Cardiac septum (tissue), 1 donor: ENCODE results near the gene NLGN3. TPM values are rescaled to one million over a fixed set of nuclear protein-coding genes. Genes with fewer than 3 reads are reported as not detected.
"Not testable (repeated sequence)": the region's sequence is repeated elsewhere in the genome, so short reads cannot be mapped to it uniquely, and the experiment has no call there.

Experiments used
- DNase-seq: peaks from one replicate; pipeline ENCODE4 v3.0.0-alpha.2; 2020; ENCODE audit warnings: low spot score
- intact Hi-C: fragments of 100-400 bp; cut with DNase I; formaldehyde crosslinking; loops from one replicate; pipeline ENCODE4 v1.14.0; 2022
- total RNA-seq: library from RNA; stranded (reverse); fragmentation: NEBNext Ultra II Directional; extraction: Animal tissue kit (Norgen Biotek cat#: 25700); gene quantifications from one replicate; pipeline ENCODE4 v1.2.1, GENCODE V29; 2021
- donor health status: DM: no; HTN: no; CAD: no.

Gene NLGN3
- total RNA-seq, 1 donor from 2014 or later, result 0.67 TPM

GRCh38 chrX:71166461-71166860 is 21.8 kb downstream of the NLGN3 start:
- intact Hi-C loops, result no loop called here
- no peak for DNase-seq

DNA sequence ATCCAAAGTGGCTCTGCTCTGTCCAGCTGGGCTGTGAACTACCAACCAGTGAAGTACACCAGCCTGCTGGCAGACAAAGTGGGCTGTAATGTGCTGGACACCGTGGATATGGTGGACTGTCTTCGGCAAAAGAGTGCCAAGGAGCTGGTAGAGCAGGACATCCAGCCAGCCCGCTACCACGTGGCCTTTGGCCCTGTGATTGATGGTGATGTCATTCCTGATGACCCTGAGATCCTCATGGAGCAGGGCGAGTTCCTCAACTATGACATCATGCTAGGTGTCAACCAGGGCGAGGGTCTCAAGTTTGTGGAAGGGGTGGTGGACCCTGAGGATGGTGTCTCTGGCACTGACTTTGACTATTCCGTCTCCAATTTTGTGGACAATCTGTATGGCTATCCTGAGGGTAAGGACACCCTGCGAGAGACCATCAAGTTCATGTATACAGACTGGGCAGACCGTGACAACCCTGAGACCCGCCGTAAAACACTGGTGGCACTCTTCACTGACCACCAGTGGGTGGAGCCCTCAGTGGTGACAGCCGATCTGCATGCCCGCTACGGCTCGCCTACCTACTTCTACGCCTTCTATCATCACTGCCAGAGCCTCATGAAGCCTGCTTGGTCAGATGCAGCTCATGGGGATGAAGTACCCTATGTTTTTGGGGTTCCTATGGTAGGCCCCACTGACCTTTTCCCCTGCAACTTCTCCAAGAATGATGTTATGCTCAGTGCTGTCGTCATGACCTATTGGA is 22.6 kb downstream of the NLGN3 start:
- intact Hi-C loops, result no loop called here

GRCh38 chrX:71168134-71168533 is 23.5 kb downstream of the NLGN3 start:
- DNase-seq, result no peak
- intact Hi-C loops, result no loop called here

More for the DNA sequence above, 22.6 kb downstream of the NLGN3 start:
- no peak for DNase-seq

DNA sequence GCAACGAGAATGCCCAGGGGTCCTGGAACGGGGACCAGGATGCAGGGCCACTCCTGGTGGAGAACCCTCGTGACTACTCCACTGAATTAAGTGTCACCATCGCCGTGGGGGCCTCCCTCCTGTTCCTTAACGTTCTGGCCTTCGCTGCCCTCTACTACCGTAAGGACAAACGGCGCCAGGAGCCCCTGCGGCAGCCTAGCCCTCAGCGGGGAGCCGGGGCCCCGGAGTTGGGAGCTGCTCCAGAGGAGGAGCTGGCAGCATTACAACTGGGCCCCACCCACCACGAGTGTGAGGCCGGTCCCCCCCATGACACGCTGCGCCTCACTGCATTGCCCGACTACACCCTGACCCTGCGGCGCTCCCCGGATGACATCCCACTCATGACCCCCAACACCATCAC is 24.9 kb downstream of the NLGN3 start:
- intact Hi-C loops, result no loop called here
- DNase-seq, result no peak

GRCh38 chrX:71170660-71171059 is 26.0 kb downstream of the NLGN3 start:
- intact Hi-C loops, result no loop called here
- no peak for DNase-seq

DNA sequence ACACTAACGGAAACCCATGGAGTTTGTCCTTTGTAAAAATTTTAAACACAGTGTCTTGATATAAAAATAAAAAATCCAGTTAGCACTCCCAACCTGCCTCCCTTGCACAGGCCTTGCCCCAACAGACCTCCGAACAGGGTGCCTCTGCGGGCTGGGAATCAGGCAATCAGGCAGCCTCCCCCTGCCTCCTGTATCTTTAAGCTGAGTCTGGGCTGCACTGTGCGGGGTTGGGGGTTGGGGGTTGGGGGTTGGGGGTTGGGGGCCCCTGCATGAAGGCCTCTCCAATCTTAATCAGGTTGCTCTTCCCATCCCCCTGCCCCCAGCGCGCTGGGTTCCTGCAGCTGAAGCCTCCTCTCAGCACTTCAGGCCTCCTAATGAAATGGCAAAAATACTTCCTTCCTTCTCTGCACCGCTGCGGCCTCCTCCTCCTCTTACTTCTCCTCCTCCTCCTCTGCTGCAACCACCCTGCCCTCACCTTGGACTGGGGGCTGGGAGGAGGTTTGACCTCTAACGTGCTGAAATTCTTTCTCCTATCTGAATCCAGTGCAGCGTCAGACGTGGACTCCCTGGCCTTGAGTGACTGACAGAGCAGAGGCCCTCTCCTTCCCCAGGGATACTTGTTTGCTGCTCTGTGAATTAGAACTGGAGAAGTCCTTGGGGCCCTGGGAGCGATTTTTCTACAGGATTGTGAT is 26.6 kb downstream of the NLGN3 start:
- intact Hi-C loops, result no loop called here
- no peak for DNase-seq

GRCh38 chrX:71173440-71173839 is 28.8 kb downstream of the NLGN3 start:
- no peak for DNase-seq
- intact Hi-C loops, result no loop called here

DNA sequence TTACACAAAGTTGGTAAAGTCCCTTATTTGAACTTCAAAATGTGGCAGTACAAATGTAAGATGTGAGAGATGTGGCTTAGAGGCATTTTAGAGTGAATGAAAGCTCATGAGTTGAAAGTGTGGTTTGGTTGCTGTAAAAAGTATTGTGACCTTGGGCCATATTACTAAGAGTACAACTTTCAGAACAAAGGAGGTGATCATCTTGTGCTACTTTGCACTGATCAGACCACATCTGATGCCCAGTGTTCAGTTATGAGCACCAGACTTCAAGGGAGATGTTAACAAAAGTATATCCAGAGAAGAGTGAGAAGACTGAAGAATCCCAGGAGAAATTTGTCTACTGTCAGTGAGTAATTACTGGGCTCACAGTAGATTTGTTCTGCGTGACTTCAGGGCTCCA is 30.2 kb downstream of the NLGN3 start:
- DNase-seq, result no peak
- intact Hi-C loops, result loop anchor here (5.0 kb wide), 2 partner anchors 202 to 407 kb away; no protein-coding TSS in a partner anchor

DNA sequence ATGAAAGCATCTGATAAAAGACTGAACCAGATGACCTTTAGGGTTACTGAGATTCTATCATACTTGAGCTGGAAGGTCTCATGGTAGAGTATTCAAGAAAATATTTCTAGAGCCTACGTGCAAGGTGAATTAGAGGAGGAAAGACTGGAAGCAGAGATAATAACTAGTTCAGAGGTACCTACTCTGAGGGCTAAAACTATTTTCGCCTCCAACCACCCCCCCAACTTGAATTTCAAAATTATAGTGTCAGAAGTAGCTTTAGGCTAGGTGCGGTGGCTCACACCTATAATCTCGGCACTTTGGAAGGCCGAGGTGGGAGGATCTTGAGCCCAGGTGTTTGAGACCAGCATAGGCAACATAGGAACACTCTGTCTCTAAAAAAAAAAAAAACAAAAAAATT is 30.9 kb downstream of the NLGN3 start:
- no peak for DNase-seq
- intact Hi-C loops, result loop anchor here (5.0 kb wide), 2 partner anchors 203 to 408 kb away; no protein-coding TSS in a partner anchor

GRCh38 chrX:71177327-71177726 is 32.7 kb downstream of the NLGN3 start:
- intact Hi-C loops, result loop anchor here (5.0 kb wide), 2 partner anchors 205 to 410 kb away; no protein-coding TSS in a partner anchor
- no peak for DNase-seq

DNA sequence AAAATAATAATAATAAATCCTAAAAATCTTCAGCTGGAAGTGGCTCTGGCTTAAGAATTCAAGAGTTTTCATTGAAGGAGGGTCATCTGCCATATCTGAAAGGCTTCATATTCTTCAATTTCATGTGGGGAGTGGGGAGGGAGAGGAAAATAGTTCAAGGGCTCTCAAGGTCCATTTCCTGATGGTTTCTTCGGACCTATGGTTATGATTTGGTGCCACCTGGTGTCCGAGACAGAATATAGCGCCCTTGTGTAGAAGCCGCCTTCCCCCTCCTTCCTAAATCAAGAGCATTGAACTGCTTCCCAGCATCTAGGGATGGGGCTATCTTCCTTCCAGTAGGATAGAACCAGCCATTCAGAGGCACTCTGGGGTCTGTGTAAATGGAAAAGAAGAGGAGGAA is 34.3 kb downstream of the NLGN3 start:
- intact Hi-C loops, result loop anchor here (5.0 kb wide), 2 partner anchors 207 to 412 kb away; no protein-coding TSS in a partner anchor

DNA sequence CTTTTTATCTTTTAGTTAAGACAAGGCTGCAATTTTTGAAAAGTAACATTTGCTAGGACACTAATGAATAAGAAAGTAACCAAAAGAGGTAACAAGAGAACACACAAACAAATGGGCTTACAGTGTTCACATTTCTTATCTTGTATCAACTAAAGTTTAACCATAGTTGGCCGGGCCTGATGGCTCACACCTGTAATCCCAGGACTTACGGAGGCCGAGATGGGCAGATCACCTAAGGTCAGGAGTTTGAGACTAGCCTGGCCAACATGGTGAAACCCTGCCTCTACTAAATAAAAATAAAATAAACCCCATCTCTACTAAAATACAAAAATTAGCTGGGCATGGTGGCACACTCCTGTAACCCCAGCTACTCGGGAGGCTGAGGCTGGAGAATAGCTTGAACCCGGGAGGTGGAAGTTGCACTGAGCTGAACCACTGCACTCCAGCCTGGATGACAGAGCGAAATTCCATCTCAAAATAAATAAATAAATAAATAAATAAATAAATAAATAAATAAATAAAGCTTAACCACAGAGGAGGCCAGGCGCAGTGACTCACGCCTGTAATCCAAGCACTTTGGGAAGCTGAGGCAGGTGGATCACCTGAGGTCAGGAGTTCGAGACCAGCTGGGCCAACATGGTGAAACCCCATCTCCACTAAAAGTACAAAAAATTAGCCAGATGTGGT is 36.1 kb downstream of the NLGN3 start:
- not testable (repeated sequence) for DNase-seq
- intact Hi-C loops, result loop anchor here (2.0 to 10.0 kb wide), 2 partner anchors 82 to 184 kb away; partner anchors contain the start of gene TAF1

More for the DNA sequence above, 34.3 kb downstream of the NLGN3 start:
- DNase-seq, result no peak

GRCh38 chrX:71181558-71181909 is 36.9 kb downstream of the NLGN3 start:
- intact Hi-C loops, result loop anchor here (2.0 to 10.0 kb wide), 2 partner anchors 83 to 183 kb away; partner anchors contain the start of gene TAF1
- no peak for DNase-seq

DNA sequence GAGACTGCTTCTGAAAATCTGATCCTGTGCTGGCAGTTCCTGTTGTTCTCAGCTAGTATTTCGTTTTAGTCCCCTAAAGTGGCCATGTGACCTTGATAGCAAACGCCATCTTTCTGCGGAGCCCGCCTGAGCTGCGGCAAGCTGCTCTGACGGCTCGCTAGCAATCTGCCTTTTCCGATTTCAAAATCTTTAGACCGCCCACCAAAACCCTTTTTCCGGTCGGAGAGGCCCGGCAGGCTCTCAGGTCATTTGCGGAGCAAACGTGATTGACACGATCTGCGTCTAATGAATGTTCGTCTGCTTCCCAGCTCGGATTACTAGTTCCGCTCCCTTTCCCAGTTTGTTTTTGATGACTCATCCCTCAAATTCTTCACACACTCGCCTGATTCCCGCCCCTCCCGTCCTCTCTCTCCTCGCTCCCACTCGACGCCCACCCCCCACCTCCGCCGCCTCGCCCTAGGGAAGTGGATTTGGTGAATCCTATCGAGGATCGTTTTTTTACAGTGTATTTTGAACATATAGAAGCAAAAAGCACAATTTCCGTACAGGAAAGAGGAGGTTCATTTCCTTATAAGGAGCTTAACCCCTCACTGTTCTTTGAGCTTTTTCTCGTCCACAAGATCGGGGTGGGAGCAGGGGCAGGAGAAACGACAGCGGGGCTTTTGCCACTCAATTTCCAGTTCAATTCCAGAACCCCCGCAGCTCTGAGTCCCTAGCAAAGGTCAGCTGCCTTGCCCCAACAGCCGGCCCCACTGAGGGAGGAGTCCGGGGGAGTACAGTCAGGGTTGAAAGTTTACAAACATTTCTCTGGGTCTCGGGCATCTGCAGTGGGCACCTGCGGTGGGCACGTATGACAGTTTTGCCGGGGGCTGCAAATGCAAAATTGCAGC is 37.5 kb downstream of the NLGN3 start:
- peak; percentile 90 for DNase-seq
- intact Hi-C loops, result loop anchor here (2.0 to 10.0 kb wide), 2 partner anchors 83 to 183 kb away; partner anchors contain the start of gene TAF1

DNA sequence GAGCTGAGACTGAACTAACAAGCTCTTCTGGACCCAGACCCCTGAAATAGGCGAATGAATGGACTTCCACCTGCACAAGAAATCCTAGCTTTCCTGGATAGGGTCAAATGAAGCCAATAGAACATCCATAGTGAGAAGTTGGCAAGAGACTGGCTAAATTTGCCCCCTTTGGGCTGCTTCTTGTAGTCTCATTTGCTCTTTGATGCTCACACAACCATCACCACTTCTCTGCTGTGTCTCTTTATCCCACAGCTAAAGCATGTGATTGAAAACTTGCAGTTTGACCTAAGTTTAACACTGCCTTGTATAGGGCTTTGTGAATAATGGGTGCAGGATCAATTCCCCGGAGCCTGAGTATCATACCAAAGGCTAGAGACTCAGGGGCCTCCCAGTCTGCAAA is 38.2 kb downstream of the NLGN3 start:
- DNase-seq, result no peak
- intact Hi-C loops, result loop anchor here (10.0 kb wide), 1 partner anchor 182 kb away; the partner anchor contains the start of gene TAF1

GRCh38 chrX:71183341-71183740 is 38.7 kb downstream of the NLGN3 start:
- no peak for DNase-seq
- intact Hi-C loops, result loop anchor here (10.0 kb wide), 1 partner anchor 181 kb away; the partner anchor contains the start of gene TAF1

DNA sequence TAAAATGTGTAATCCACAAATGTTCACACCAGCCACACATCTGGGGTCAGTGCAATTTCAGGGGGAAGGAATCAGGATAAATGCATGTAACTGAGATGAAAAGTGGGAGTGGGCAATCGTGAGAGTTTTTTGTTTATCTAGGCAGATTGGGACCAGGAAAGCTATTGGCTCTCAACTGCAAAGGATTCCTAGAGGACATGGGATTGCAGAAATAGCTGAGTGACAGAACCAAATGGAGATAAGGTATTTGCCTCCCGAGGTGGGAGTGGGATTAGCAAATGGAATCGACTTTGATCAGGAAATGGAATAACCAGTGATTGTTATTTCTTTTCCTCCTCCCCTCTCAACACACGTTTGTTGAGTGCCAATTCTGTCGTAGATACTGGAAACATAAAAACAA is 39.5 kb downstream of the NLGN3 start:
- DNase-seq, result no peak
- intact Hi-C loops, result loop anchor here (10.0 kb wide), 1 partner anchor 181 kb away; the partner anchor contains the start of gene TAF1

GRCh38 chrX:71184803-71185495 is 40.3 kb downstream of the NLGN3 start:
- DNase-seq, result no peak
- intact Hi-C loops, result loop anchor here (10.0 kb wide), 1 partner anchor 180 kb away; the partner anchor contains the start of gene TAF1
